SH-SY5Y (cell line): ENCODE results near the gene CPNE5.

Experiments used
- GATA2 ChIP-seq: IDR thresholded peaks from 2 replicates; pipeline ENCODE4 v1.6.1; 2011; ENCODE audit warnings: mild to moderate bottlenecking, low read depth, low read length
- GATA3 ChIP-seq: IDR thresholded peaks from 2 replicates; pipeline ENCODE4 v1.6.1; 2011; ENCODE audit warnings: low read depth, mild to moderate bottlenecking, low read length, moderate library complexity

DNA sequence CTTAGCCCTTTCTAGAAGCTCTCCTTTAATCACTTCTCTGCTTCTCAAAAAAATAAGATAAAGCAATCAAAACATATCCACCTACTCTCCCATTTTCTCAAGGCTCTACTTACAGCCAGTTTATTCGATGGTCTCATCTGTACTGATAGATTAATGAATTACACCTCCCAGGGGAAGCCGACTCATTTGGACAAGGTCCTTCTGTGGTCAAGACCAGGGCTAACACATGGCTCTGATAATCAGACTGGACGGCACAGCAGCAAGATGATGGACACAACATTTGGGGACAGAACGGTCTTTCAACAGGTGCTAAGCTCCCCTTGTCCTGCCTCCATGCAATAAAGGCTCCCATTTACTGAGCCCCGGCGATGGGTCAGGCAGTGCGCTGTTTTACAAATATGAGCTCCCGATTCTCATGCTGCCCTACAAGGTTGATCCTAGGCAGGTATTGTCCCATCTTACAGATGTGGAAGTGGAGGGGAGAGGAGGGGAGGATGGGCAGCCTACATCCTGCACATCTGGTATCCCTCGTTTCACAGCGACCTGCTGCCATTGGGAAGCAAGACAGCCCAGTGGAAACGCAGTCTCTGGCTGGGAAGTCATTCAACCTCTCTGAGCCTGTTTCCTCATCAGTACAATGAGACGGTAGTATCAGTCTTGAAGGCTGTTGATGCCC is 15.7 kb downstream of the CPNE5 start:
- TF ChIP-seq GATA2: no peak
- no peak for TF ChIP-seq GATA3
